GM10847 (cell line): Measurements from ENCODE around the gene BTG1.

ENCODE experiments used
- POLR2A ChIP-seq: IDR thresholded peaks from 2 replicates; pipeline ENCODE4 v1.6.1; 2011; ENCODE audit not compliant: insufficient read length; ENCODE audit errors: extremely low read depth

BTG1 gene

DNA sequence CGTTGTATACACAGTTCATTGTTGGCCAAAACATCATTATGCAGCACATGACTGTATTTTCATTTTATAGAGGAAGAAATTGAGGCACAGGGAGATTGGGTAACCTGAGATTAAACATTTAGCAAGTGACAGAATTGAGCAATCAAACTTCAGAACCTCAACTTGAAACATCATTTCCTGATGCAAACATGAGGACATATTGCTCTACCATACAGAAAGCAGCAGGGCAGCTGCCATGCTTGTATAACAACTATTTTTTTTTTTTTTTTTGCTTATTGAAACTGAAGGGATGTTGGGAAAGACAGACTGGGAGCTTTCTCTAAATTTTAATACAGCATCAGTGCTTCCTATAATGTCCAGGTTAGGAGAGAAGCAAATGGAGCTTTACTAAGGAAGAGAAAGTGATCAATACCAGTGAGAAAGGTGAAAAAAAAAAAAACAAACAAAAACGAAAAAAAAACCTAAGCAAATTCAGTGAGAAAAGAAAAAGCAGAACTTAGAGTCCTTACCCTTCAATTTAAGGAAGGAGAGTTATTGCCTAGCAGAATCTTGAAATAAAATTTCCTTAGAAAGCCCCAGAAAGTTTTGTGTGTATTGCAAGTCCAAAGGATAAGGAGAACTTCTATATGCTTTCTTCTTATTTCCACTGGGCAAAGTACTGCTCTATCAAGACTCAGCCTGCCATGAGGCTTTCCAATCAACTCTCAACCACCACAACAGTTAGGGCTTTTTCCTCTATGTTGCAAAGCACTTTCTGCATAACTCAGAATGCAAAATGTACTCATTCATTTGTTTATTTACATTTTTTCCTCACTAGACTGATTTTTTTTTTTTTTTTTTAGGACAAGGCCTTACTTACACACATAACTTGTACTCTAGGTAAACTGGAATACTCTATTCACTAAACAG lies 21.6 kb downstream of the BTG1 start:
- TF ChIP-seq POLR2A = no peak

DNA sequence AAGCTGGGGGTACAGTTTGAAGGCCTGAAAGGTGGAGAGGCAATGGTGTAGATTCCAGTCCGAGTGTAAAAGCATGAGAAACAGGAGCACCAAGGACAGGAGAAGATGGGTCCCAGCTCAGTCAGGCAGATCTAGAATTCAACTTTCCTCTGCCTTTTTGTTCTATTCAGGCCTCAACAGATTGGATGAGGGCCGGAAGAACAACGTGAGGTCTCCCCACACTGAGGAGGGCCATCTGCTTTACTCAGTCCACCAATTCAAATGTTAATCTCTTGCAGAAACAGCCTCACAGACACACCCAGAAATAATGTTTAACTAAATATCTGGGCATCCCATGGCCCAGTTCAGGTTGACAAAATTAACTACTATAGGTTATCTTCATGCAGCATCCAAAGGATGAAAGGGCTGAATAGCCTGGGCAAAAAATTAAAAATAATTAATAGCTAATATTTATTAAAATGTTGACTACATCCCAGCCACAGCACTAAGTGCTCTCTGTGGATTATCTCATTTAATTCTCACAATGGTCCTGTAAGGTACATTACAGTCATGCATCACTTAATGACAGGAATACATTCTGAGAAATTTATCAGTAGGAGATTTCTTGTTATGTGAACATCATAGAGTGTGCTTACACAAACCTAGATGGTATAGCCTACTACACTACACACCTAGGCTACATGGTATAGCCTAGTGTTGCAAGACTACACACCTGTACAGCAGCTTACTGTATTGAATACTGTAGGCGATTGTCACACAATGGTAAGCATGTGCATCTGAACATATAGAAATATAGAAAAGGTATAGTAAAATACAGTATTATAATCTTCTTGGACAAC lies 22.5 kb downstream of the BTG1 start:
- no peak for TF ChIP-seq POLR2A

DNA sequence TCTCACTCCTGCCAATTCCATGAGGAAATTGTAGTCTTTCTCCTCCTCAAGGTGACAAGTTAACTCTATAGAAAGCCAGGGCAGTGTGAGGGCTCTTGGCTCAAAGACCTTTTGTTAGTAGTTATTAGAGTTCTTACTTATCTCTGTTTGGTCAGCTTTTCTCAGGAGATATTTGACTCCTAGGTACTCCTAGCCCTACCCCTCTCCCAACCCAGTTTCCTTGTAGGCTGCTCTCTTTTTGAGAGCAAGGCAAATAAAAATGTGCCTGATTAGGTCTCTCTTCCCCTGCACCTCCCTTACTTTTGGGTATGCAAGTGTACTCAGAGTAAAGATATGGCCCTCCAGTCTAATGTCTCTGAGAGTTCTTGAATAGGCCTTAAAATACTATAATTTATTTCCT lies 23.8 kb downstream of the BTG1 start:
- TF ChIP-seq POLR2A = no peak

DNA sequence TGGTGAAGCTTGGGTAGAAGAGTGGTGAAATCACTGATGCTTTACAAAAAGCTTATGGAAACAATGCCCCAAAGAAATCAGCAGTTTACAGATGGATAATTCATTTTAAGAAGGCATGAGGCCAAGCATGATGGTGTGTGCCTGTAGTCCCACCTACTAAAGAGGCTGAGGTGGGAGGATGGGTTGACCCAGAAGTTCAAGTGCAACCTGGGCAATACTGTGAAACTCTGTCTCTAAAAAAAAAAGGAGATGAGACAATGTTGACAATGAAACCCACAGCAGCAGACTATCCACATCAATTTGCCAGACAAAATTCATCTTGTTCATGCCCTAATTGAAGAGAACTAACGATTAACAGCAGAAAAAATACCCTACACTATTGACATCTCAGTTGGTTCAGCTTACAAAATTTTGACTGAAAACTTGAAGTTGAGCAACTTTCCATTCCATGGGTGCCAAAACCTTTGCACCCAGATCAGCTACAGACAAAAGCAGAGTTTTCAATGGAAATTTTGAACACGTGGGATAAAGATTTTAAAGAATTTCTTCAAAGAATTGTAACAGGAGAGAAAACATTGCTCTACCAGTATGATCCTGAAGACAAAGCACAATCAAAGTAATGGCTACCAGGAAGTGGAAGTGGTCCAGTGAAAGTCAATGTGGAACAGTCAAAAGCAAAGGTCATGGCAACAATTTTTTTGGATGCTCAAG lies 26.7 kb downstream of the BTG1 start:
- no peak for TF ChIP-seq POLR2A

DNA sequence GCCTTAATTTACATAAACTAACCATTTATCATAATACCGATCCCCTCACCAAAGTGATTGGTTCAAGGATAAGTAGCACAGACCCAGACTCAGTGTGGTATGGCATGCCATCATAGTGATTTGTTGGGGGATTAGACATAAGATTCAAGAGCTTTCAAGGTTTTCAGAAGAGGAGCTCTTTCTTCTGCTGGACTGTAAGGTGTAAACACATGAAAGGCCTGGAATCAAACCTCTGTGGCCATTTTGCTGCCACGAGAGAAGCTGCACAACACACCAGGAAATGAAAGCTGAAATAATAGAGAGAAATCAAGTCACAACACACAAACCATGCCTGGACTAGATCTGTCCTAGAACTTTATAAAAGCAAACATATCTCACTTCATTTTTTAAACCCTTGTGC lies 30.8 kb downstream of the BTG1 start:
- TF ChIP-seq POLR2A = no peak

DNA sequence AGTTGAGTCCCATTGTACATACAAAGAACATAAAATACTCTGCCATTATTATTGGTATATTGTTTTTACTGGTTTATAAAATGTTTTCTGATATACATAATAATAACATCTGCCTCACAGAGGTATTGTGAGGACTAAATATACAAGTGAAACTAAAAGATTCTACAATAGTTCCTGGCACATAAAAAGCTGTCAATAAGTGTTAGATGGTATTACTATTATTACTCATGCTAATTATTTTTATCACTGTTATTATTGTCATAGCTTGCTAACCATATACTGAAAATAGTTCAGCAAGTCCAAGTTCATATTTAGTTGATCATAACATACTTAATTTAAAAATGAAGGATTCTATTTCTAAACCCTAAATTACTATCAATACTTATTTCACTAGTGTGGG lies 34.4 kb downstream of the BTG1 start:
- TF ChIP-seq POLR2A = no peak

DNA sequence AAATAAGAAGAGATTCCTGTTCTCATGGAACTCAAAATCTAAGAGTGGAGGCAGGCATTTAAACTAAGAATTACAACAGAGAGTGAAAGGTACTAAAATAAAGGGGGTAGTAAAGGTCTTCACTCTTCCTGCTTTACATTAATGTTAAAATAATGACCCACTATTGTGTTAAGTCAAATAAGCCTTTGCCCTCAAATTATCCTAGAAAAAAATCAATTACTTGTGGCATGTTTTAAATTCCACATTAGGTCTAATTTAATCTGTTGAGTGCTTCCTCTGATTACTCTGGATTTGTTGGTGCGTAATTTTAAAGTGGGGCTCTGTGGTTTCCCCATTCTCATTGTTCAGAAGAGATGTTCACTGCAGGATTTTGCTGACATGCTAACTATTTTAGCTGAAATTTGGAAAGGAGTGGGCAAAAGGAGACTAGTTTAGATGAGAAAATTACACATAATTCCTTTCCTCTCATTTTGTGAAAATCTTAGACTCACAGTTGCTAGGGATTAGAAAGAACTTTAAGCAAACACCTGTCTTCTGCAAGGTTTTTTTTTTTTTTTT lies 35.5 kb downstream of the BTG1 start:
- no peak for TF ChIP-seq POLR2A

DNA sequence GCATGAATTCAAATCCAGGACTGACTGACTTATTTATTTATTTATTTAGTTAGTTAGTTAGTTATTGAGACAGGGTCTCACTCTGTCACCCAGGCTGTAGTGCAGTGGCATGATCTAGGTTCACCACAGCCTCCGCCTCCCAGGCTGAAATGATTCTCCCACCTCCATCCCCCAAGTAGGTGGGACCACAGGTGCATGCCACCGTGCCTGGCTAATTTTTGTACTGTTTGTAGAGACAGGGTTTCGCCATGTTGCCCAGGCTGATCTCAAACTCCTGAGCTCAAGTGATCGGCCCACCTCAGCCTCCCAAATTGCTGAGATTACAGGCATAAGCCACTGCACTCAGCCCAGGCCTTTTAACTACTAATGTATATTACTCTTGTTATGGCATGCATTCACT lies 36.0 kb downstream of the BTG1 start:
- no peak for TF ChIP-seq POLR2A

DNA sequence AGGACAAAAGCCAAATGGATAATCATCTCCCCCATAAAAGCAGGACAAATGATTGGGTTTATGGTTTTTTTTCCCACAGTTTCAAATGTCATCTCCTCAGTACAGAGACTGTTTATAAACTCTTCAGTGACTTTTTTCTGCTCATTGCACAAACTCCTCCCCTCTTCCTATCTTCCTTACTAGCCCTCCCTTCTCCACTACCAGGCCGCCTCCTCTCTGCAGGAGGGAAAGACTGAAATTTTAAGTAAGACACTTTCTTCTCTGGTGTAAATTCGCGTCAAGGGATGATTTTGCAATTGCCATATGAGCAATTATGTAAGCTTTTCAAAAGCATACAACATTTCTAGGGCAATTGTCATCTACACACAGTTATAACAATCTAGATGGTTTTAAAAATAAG lies 37.0 kb downstream of the BTG1 start:
- TF ChIP-seq POLR2A = no peak

DNA sequence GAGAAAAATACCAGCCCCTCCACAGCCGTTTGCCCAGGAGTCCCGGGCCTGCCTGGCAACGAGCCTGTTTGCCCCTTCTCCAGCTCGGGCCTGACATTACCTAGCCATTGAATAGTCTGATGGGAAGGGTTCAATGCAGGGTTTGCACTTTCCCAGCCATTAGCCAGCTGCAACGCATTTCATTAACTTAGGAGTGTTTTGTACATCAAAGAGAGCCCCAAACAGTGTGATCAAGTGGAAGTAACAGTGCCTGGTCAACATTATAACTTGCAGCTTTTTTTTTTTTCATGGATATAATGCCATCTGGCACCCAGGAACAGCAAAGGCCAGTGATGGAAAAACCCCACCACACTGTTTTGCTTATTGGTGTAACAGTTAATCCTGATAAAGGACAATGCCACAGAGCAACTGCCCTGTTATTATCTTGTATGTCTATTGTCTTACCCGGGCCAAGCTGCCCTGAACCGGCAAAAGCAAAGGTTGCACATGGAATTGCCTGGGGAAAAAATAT lies 38.0 kb downstream of the BTG1 start:
- no peak for TF ChIP-seq POLR2A

DNA sequence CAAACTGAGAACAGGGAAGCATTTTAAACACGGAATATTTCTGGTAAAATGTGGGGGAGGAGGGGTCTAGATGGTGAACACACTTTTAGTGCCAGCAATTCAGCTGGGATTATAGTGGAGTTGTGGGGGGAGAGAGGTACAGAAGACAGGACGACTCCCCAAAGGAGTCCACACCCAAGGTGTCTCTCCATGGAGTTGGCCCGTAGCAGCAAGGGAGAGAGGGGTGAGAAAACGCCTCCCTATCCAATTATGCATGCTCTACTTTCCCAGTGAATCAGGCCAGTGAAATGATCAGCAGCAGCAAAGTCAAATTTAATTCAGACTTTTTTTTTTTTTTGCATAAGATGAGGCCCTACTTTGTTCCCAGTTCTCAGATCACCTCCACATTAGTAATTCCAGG lies 38.6 kb downstream of the BTG1 start:
- no peak for TF ChIP-seq POLR2A

DNA sequence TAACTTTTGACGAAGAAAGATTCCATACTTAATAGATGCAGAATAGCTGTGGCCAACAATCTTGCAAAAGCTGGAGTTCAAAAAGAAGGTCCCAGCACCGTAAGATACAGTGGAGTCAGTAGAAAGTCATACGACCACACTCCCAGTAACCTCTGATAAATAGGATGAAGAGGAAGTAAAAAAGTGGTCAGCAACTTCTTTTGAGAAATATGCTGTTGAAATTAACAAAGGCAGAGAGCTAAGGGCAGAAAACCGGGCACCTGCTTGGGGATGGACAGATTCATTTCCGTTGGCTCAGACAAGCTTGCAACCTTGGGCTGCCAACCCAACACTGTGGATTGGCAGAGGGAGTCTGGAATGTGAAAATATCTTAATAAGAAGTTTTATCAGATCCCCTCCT lies 40.0 kb downstream of the BTG1 start:
- no peak for TF ChIP-seq POLR2A

DNA sequence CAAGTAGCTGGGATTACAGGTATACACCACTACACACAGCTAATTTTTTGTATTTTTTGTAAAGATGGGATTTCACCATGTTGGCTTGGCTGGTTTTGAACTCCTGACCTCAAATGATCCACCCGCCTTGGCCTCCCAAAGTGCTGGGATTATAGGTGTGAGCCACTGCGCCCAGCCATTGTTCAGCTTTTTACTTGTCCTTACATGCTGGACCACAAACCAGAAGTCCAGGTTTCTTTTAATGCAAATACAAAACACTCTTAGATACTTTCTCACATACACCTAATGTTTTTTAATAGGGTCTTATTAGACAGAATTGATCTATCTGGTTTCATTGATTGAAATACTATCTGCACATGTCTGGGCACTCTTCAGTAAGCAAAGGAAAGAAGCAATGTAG lies 40.5 kb downstream of the BTG1 start:
- TF ChIP-seq POLR2A = no peak

DNA sequence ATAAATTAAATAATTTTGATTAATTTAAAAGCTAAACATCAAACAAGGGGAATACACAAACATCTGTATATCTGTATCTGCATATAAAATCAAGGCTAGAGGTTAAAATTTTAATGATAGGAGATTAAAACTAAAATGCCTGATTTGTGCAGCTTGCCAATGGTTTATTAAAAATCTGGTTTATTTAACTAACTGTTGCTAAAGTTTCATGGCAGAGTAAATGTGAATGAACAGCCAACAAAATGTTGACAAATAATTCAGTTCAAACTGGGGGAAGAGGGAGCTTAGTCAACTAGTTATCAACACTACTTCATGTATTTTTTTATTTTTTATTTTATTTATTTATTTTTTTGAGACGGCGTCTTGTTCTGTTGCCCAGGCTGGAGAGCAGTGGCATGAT lies 43.0 kb downstream of the BTG1 start:
- TF ChIP-seq POLR2A = no peak
